Measurements from ENCODE around the gene CARD11.

Gene CARD11

GRCh38 chr7:3020416-3020815 lies 23.3 kb downstream of the CARD11 start:
- DNase-seq (ENCODE audit: low read depth), result no peak

- no peak for DNase-seq (ENCODE audit: low read depth)
These were observed 23.9 kb downstream of the CARD11 start for GRCh38 chr7:3019801-3020200.

GRCh38 chr7:3013975-3014792 lies 29.5 kb downstream of the CARD11 start:
- DNase-seq (ENCODE audit: low read depth), result no peak

GRCh38 chr7:3011211-3011852 lies 32.3 kb downstream of the CARD11 start:
- DNase-seq (ENCODE audit: low read depth), result no peak

- DNase-seq (ENCODE audit: low read depth), result no peak
These were observed 33.5 kb downstream of the CARD11 start for GRCh38 chr7:3010161-3010560.

- DNase-seq (ENCODE audit: low read depth), result no peak
These were observed 34.6 kb downstream of the CARD11 start for GRCh38 chr7:3009086-3009485.

- DNase-seq (ENCODE audit: low read depth), result no peak
These were observed 35.3 kb downstream of the CARD11 start for GRCh38 chr7:3008386-3008785.

GRCh38 chr7:3007696-3008095 lies 36.0 kb downstream of the CARD11 start:
- DNase-seq (ENCODE audit: low read depth), result no peak

- DNase-seq (ENCODE audit: low read depth), result no peak
These were observed 38.4 kb downstream of the CARD11 start for GRCh38 chr7:3005257-3005656.

- no peak for DNase-seq (ENCODE audit: low read depth)
These were observed 39.7 kb downstream of the CARD11 start for GRCh38 chr7:3003936-3004335.

- no peak for DNase-seq (ENCODE audit: low read depth)
These were observed 41.0 kb downstream of the CARD11 start for GRCh38 chr7:3002631-3003030.

GRCh38 chr7:3000566-3000965 lies 43.1 kb downstream of the CARD11 start:
- no peak for DNase-seq (ENCODE audit: low read depth)

GRCh38 chr7:2999078-2999500 lies 44.6 kb downstream of the CARD11 start:
- DNase-seq (ENCODE audit: low read depth), result no peak

- no peak for DNase-seq (ENCODE audit: low read depth)
These were observed 46.7 kb downstream of the CARD11 start for GRCh38 chr7:2997014-2997413.

GRCh38 chr7:2996141-2996540 lies 47.5 kb downstream of the CARD11 start:
- no peak for DNase-seq (ENCODE audit: low read depth)

- DNase-seq (ENCODE audit: low read depth), result no peak
These were observed 49.8 kb downstream of the CARD11 start for GRCh38 chr7:2993868-2994267.

- DNase-seq (ENCODE audit: low read depth), result no peak
These were observed 50.3 kb downstream of the CARD11 start for GRCh38 chr7:2993396-2993795.

GRCh38 chr7:2990949-2991470 lies 52.7 kb downstream of the CARD11 start:
- no peak for DNase-seq (ENCODE audit: low read depth)

GRCh38 chr7:2986561-2986960 lies 57.1 kb downstream of the CARD11 start:
- DNase-seq (ENCODE audit: low read depth), result no peak

GRCh38 chr7:2985866-2986265 lies 57.8 kb downstream of the CARD11 start:
- DNase-seq (ENCODE audit: low read depth), result no peak

- DNase-seq (ENCODE audit: low read depth), result no peak
These were observed 59.6 kb downstream of the CARD11 start for GRCh38 chr7:2984091-2984490.

GRCh38 chr7:2983586-2983985 lies 60.1 kb downstream of the CARD11 start:
- DNase-seq (ENCODE audit: low read depth), result no peak

- DNase-seq (ENCODE audit: low read depth), result peak; percentile 53
These were observed 60.8 kb downstream of the CARD11 start for GRCh38 chr7:2982831-2983230.

All from activated gamma-delta T cell treated with anti-CD3 and anti-CD28 coated beads, Interleukin-2, amount 50 U/mL, for 16 hours (primary cell).